GM12878 (cell line): ENCODE data around the gene PLCG2. TPM values are rescaled to one million over a fixed set of nuclear protein-coding genes. Genes with fewer than 3 reads are reported as not detected.

Source experiments
- BRCA1 ChIP-seq: IDR thresholded peaks from 2 replicates; pipeline ENCODE4 v1.6.1; 2011; ENCODE audit warnings: low read depth, low read length, improper control_type of control experiment
- EZH2 ChIP-seq: IDR thresholded peaks from 2 replicates; pipeline ENCODE4 v1.6.1; 2012; ENCODE audit warnings: low read depth, mild to moderate bottlenecking, control low read depth, inconsistent platforms, low read length, borderline replicate concordance; ENCODE audit not compliant: control insufficient read depth
- GABPA ChIP-seq: IDR thresholded peaks from 2 replicates; pipeline ENCODE4 v1.6.1; 2014; ENCODE audit warnings: antibody characterized with exemption, low read depth, mild to moderate bottlenecking, inconsistent platforms
- HDGF ChIP-seq: fragments of 450-650 bp; IDR thresholded peaks from 2 replicates; pipeline ENCODE4 v1.6.1; 2016; ENCODE audit warnings: antibody characterized with exemption
- KDM1A ChIP-seq: fragments of 200-600 bp; sonication (generic); IDR thresholded peaks from 2 replicates; pipeline ENCODE4 v1.6.1; 2016; ENCODE audit warnings: borderline replicate concordance
- MEF2A ChIP-seq: IDR thresholded peaks from 2 replicates; pipeline ENCODE4 v1.6.1; 2011; ENCODE audit warnings: low read depth, mild to moderate bottlenecking, low read length, moderate library complexity; ENCODE audit not compliant: insufficient read depth
- NR2C1 ChIP-seq: fragments of 450-650 bp; IDR thresholded peaks from 2 replicates; pipeline ENCODE4 v1.6.1; 2017; ENCODE audit warnings: antibody characterized with exemption, mild to moderate bottlenecking, moderate library complexity
- NR2C2 ChIP-seq: IDR thresholded peaks from 2 replicates; pipeline ENCODE4 v1.6.1; 2011; ENCODE audit warnings: borderline replicate concordance, low read depth; ENCODE audit not compliant: control insufficient read depth, insufficient read length
- NRF1 ChIP-seq: conservative IDR thresholded peaks from 2 replicates; pipeline ENCODE4 v1.6.1; 2011; ENCODE audit warnings: mild to moderate bottlenecking, low read depth, low read length, improper control_type of control experiment
- PML ChIP-seq: IDR thresholded peaks from 2 replicates; pipeline ENCODE4 v1.6.1; 2012; ENCODE audit warnings: low read length, inconsistent platforms
- RCOR1 ChIP-seq: conservative IDR thresholded peaks from 2 replicates; pipeline ENCODE4 v1.6.1; 2012; ENCODE audit warnings: low read depth, low read length, improper control_type of control experiment
- SIN3A ChIP-seq: IDR thresholded peaks from 2 replicates; pipeline ENCODE4 v1.6.1; 2012; ENCODE audit warnings: low read depth, low read length, improper control_type of control experiment
- SREBF1 ChIP-seq: IDR thresholded peaks from 2 replicates; pipeline ENCODE4 v1.6.1; 2012; ENCODE audit warnings: mild to moderate bottlenecking, low read length
- TBL1XR1 ChIP-seq: IDR thresholded peaks from 2 replicates; pipeline ENCODE4 v1.6.1; 2012; ENCODE audit warnings: low read depth, low read length, improper control_type of control experiment
- TCF3 ChIP-seq: IDR thresholded peaks from 2 replicates; pipeline ENCODE4 v1.6.1; 2012; ENCODE audit warnings: low read depth, mild to moderate bottlenecking, low read length, borderline replicate concordance; ENCODE audit not compliant: insufficient read depth
- TCF7 ChIP-seq: IDR thresholded peaks from 2 replicates; pipeline ENCODE4 v1.6.1; 2014; ENCODE audit warnings: antibody characterized with exemption, borderline replicate concordance
- ZNF217 ChIP-seq: fragments of 450-650 bp; IDR thresholded peaks from 2 replicates; pipeline ENCODE4 v1.6.1; 2017; ENCODE audit warnings: antibody characterized with exemption, mild to moderate bottlenecking
- ZSCAN29 ChIP-seq: fragments of 450-650 bp; IDR thresholded peaks from 2 replicates; pipeline ENCODE4 v1.6.1; 2017; ENCODE audit warnings: mild to moderate bottlenecking, moderate library complexity
- polyA plus RNA-seq, 11 experiments: library from polyadenylated mRNA; depleted of rRNA in 4 of 11; unstranded in 6 of 11; stranded (reverse) in 5 of 11; fragments of >200 nt; fragmentation: Nextera tagmentation in 4 of 11; fragmentation: Illumina TruSeq in 1 of 11; extraction: Ambion mirVana in 4 of 11; extraction: Trizol in 1 of 11; gene quantifications; 1 replicate in 1 of 11; 2 replicates in 10 of 11; pipeline versions ENCODE4 v1.2.1 to v1.2.3, GENCODE V29; 2011 to 2016; ENCODE audit warnings: inconsistent platforms in 2 of 11, missing spikeins in 2 of 11, low read depth in 1 of 11
- total RNA-seq, 4 experiments: library from RNA; depleted of rRNA in 3 of 4; stranded (reverse); fragments of >200 nt in 3 of 4; fragmentation: Illumina TruSeq in 1 of 4; extraction: Trizol in 1 of 4; gene quantifications; 2 replicates each; pipeline versions ENCODE4 v1.2.1 to v1.2.3, GENCODE V29; 2013 to 2021
- TF ChIP-seq, protein P1 (sequence below): IDR thresholded peaks from 2 replicates; pipeline ENCODE4 v1.6.1; 2011; ENCODE audit warnings: mild to moderate bottlenecking, low read depth, low read length, moderate library complexity; ENCODE audit not compliant: insufficient replicate concordance
- TF ChIP-seq, protein P2 (sequence below): IDR thresholded peaks from 2 replicates; pipeline ENCODE4 v1.6.1; 2012; ENCODE audit warnings: mild to moderate bottlenecking, low read depth, low read length
- TF ChIP-seq, protein P3 (sequence below): fragments of 450-650 bp; IDR thresholded peaks from 2 replicates; pipeline ENCODE4 v1.6.1; 2017; ENCODE audit warnings: mild to moderate bottlenecking, moderate library complexity

PLCG2 gene
- total and polyA plus RNA-seq, 10 of the 15 experiments (the other 5 are each of a cell fraction or from before 2014, with no cell fraction given) = 47.6 to 256 (median 149) TPM

DNA sequence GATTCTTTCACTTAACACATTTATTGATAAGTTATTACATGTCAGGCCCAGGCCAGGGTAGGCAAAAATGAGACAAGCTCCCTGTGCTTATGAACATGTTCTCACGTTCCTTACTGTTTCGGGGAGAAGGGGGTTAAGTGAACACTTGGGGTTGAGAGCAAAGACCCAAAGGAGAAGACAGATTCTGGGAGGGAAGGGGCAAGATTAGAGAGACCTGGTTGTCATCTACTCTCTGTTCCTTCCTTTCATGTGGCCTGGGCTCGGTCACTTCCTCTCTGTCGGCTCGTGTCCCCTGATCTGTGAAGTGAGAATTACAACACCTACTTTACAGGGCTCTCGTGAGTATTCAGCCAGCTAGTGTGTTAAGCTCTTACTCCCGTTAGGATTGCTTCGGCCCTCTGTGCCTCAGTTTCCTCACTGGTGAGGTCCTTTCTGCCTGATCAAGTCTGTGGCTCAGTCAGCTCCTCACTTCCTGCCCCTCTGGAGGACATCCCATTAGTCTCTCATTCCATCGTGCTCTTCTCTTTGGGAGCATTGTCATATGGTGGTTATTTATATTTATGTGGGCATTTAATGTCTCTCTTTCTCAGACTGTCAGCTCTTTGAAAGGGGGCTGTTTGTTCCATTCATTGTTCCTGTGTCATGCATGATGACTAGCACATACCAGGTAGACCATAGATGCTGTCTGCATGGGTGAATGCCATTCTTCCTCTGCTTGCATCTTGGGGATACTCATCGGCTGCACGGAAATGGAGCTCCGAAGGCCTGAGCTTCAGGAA lies 38.9 kb downstream of the PLCG2 start (continued):
- TF ChIP-seq SREBF1 (no peak), TBL1XR1 (peak; percentile 54; the same call in 1 of the 2 replicates), NR2C2 (no peak), ZNF217 (no peak), GABPA (no peak), BRCA1 (no peak), RCOR1 (no peak; the same call in 1 of the 2 replicates), TCF3 (0 out of 2 replicates have a peak, but pooled peaks have one; percentile 12), TCF7 (peak; percentile 99), NRF1 (no peak), ZSCAN29 (no peak), NR2C1 (no peak), HDGF (peak; percentile 56; the same call in 1 of the 2 replicates), KDM1A (no peak), PML (no peak), MEF2A (no peak), EZH2 (no peak), SIN3A (no peak; the same call in 1 of the 2 replicates)
- TF ChIP-seq, protein P1, sequence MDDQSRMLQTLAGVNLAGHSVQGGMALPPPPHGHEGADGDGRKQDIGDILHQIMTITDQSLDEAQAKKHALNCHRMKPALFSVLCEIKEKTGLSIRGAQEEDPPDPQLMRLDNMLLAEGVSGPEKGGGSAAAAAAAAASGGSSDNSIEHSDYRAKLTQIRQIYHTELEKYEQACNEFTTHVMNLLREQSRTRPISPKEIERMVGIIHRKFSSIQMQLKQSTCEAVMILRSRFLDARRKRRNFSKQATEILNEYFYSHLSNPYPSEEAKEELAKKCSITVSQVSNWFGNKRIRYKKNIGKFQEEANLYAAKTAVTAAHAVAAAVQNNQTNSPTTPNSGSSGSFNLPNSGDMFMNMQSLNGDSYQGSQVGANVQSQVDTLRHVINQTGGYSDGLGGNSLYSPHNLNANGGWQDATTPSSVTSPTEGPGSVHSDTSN = no peak
- TF ChIP-seq, protein P2, sequence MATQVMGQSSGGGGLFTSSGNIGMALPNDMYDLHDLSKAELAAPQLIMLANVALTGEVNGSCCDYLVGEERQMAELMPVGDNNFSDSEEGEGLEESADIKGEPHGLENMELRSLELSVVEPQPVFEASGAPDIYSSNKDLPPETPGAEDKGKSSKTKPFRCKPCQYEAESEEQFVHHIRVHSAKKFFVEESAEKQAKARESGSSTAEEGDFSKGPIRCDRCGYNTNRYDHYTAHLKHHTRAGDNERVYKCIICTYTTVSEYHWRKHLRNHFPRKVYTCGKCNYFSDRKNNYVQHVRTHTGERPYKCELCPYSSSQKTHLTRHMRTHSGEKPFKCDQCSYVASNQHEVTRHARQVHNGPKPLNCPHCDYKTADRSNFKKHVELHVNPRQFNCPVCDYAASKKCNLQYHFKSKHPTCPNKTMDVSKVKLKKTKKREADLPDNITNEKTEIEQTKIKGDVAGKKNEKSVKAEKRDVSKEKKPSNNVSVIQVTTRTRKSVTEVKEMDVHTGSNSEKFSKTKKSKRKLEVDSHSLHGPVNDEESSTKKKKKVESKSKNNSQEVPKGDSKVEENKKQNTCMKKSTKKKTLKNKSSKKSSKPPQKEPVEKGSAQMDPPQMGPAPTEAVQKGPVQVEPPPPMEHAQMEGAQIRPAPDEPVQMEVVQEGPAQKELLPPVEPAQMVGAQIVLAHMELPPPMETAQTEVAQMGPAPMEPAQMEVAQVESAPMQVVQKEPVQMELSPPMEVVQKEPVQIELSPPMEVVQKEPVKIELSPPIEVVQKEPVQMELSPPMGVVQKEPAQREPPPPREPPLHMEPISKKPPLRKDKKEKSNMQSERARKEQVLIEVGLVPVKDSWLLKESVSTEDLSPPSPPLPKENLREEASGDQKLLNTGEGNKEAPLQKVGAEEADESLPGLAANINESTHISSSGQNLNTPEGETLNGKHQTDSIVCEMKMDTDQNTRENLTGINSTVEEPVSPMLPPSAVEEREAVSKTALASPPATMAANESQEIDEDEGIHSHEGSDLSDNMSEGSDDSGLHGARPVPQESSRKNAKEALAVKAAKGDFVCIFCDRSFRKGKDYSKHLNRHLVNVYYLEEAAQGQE = no peak
- TF ChIP-seq, protein P3, sequence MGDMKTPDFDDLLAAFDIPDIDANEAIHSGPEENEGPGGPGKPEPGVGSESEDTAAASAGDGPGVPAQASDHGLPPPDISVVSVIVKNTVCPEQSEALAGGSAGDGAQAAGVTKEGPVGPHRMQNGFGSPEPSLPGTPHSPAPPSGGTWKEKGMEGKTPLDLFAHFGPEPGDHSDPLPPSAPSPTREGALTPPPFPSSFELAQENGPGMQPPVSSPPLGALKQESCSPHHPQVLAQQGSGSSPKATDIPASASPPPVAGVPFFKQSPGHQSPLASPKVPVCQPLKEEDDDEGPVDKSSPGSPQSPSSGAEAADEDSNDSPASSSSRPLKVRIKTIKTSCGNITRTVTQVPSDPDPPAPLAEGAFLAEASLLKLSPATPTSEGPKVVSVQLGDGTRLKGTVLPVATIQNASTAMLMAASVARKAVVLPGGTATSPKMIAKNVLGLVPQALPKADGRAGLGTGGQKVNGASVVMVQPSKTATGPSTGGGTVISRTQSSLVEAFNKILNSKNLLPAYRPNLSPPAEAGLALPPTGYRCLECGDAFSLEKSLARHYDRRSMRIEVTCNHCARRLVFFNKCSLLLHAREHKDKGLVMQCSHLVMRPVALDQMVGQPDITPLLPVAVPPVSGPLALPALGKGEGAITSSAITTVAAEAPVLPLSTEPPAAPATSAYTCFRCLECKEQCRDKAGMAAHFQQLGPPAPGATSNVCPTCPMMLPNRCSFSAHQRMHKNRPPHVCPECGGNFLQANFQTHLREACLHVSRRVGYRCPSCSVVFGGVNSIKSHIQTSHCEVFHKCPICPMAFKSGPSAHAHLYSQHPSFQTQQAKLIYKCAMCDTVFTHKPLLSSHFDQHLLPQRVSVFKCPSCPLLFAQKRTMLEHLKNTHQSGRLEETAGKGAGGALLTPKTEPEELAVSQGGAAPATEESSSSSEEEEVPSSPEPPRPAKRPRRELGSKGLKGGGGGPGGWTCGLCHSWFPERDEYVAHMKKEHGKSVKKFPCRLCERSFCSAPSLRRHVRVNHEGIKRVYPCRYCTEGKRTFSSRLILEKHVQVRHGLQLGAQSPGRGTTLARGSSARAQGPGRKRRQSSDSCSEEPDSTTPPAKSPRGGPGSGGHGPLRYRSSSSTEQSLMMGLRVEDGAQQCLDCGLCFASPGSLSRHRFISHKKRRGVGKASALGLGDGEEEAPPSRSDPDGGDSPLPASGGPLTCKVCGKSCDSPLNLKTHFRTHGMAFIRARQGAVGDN = peak; percentile 98
